Measurements from ENCODE around the gene PHKG2. TPM values are rescaled to one million over a fixed set of nuclear protein-coding genes. Genes with fewer than 3 reads are reported as not detected.

The PHKG2 gene
- total and polyA plus RNA-seq, 2 donors from 2014 or later = 27.8 to 34.9 TPM

DNA sequence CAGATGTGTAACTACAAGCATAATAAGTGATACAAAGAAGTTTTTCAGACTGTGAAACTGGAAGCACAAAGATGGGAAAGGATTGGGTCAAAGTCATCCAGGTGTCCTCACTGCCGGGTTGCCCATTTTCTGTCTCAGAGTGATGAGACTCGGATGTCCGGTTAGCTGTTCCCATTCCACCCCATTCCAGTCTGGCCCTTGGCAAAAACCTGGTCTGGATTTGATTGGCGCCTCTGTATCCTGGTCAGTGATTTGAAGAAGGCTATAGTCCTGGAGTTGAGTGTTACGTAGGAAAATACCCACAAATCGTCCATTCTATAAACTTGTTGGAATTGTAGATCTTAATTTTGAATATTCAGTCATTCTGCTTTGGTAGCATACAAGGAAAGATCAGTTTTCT is 19.9 kb upstream of the PHKG2 start:
- H3K9me3 ChIP-seq (ENCODE audit: control insufficient read depth in 2 of 3, insufficient read depth in 1 of 3, low read length in 3 of 3) = no peaks in the 10 kb centered on the region
- H3K9ac ChIP-seq (ENCODE audit: low read length in 3 of 3) = no peak overlapping the region
- DNase-seq (no peak), FAIRE-seq (no peak)
- TF ChIP-seq, protein P1, sequence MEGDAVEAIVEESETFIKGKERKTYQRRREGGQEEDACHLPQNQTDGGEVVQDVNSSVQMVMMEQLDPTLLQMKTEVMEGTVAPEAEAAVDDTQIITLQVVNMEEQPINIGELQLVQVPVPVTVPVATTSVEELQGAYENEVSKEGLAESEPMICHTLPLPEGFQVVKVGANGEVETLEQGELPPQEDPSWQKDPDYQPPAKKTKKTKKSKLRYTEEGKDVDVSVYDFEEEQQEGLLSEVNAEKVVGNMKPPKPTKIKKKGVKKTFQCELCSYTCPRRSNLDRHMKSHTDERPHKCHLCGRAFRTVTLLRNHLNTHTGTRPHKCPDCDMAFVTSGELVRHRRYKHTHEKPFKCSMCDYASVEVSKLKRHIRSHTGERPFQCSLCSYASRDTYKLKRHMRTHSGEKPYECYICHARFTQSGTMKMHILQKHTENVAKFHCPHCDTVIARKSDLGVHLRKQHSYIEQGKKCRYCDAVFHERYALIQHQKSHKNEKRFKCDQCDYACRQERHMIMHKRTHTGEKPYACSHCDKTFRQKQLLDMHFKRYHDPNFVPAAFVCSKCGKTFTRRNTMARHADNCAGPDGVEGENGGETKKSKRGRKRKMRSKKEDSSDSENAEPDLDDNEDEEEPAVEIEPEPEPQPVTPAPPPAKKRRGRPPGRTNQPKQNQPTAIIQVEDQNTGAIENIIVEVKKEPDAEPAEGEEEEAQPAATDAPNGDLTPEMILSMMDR (IDR thresholded peaks at IDR 0.05; ENCODE audit: borderline replicate concordance, extremely low read depth, insufficient read depth) = no peak
- no peaks in the 10 kb centered on the region for H3K27me3 ChIP-seq (ENCODE audit: control insufficient read depth, insufficient read depth, low read length)
- H3K27ac ChIP-seq (ENCODE audit: low read depth in 2 of 2, low read length in 2 of 2) = no peak overlapping the region
- no peak overlapping the region for H3K4me3 ChIP-seq (ENCODE audit: low read length in 3 of 3)
- peaks cover 5 to 45% (median 30%) of the 10 kb centered on the region in 3 donors for H3K36me3 ChIP-seq (ENCODE audit: control insufficient read depth in 2 of 3, insufficient read depth in 3 of 3, low read length in 3 of 3)
- intact Hi-C loops (cut with DNase I) = no loop called here
- H3K4me1 ChIP-seq (ENCODE audit: control insufficient read depth in 2 of 3, insufficient read depth in 2 of 3, low read depth in 1 of 3, low read length in 3 of 3) = peaks cover 0 to 2% (median 0%) of the 10 kb centered on the region in 3 donors

DNA sequence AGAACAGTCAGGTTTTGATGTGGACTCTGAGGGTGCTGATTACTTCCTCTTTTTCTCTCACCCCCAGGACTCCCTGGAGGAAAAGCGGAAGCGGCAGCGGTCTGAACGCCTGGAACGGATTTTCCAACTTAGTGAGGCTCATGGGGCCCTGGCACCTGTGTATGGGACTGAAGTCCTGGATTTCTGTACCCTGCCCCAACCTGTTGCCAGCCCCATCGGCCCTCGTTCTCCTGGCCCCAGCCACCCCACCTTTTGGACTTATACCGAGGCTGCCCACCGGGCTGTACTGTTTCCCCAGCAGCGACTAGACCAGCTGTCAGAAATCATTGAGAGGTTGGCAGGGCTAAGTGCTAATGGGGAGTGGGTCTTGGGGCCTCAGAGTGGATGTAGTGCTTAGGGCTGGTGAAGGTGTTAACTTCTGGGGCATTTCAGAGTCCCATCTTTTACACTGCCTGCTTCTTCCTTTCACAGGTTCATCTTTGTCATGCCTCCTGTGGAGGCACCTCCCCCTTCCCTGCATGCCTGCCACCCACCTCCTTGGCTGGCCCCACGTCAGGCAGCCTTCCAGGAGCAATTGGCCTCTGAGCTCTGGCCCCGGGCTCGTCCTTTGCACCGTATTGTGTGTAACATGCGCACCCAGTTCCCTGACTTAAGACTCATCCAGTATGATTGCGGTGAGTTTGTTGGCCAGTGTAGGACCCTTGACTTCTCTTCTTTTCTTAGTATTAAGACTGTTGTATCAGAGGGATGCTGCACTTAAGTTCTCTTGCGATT is 19.1 kb upstream of the PHKG2 start:
- no peaks in the 10 kb centered on the region for H3K27me3 ChIP-seq (ENCODE audit: control insufficient read depth, insufficient read depth, low read length)
- H3K4me3 ChIP-seq (ENCODE audit: low read length in 3 of 3) = no peak overlapping the region
- no peak overlapping the region for H3K9ac ChIP-seq (ENCODE audit: low read length in 3 of 3)
- FAIRE-seq (no peak), DNase-seq (no peak)
- TF ChIP-seq, protein P1 (IDR thresholded peaks at IDR 0.05; ENCODE audit: borderline replicate concordance, extremely low read depth, insufficient read depth) = no peak
- peaks cover 8 to 44% (median 30%) of the 10 kb centered on the region in 3 donors for H3K36me3 ChIP-seq (ENCODE audit: control insufficient read depth in 2 of 3, insufficient read depth in 3 of 3, low read length in 3 of 3)
- peaks cover 0 to 2% (median 0%) of the 10 kb centered on the region in 3 donors for H3K4me1 ChIP-seq (ENCODE audit: control insufficient read depth in 2 of 3, insufficient read depth in 2 of 3, low read depth in 1 of 3, low read length in 3 of 3)
- H3K9me3 ChIP-seq (ENCODE audit: control insufficient read depth in 2 of 3, insufficient read depth in 1 of 3, low read length in 3 of 3) = no peaks in the 10 kb centered on the region
- no peak overlapping the region for H3K27ac ChIP-seq (ENCODE audit: low read depth in 2 of 2, low read length in 2 of 2)
- intact Hi-C loops (cut with DNase I) = no loop called here

DNA sequence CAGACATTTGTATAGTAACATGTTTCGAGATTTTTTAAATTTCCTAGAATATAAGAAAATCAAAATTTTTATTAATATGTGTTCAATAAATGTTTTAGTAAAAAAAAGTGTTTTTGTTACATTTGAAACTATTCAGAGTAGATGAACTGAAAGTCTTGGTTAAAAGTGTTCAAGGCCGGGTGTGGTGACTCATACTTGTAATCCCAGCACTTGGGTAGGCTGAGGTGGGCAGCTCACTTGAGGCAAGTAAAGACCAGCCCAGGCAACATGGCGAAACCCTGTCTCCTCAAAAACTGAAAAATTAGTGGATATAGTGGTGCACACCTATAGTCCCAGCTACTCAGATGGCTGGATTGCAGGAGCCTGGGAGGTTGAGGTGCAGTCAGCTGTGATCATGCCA is 16.8 kb upstream of the PHKG2 start:
- no peak overlapping the region for H3K4me3 ChIP-seq (ENCODE audit: low read length in 3 of 3)
- H3K27me3 ChIP-seq (ENCODE audit: control insufficient read depth, insufficient read depth, low read length) = no peaks in the 10 kb centered on the region
- no peak overlapping the region for H3K9ac ChIP-seq (ENCODE audit: low read length in 3 of 3)
- H3K9me3 ChIP-seq (ENCODE audit: control insufficient read depth in 2 of 3, insufficient read depth in 1 of 3, low read length in 3 of 3) = no peaks in the 10 kb centered on the region
- no peak for FAIRE-seq
- TF ChIP-seq, protein P1 (IDR thresholded peaks at IDR 0.05; ENCODE audit: borderline replicate concordance, extremely low read depth, insufficient read depth) = no peak
- no peaks in the 10 kb centered on the region for H3K4me1 ChIP-seq (ENCODE audit: control insufficient read depth in 2 of 3, insufficient read depth in 2 of 3, low read depth in 1 of 3, low read length in 3 of 3)
- intact Hi-C loops (cut with DNase I) = no loop called here
- DNase-seq = no peak
- H3K27ac ChIP-seq (ENCODE audit: low read depth in 2 of 2, low read length in 2 of 2) = no peak overlapping the region
- H3K36me3 ChIP-seq (ENCODE audit: control insufficient read depth in 2 of 3, insufficient read depth in 3 of 3, low read length in 3 of 3) = peaks cover 14 to 47% (median 34%) of the 10 kb centered on the region in 3 donors

Data from kidney (tissue), 14 donors.